ENCODE measurements around the gene ANKH.

The ANKH gene

GRCh38 chr5:14721990-14722656 lies 149.5 kb downstream of the ANKH start:
- no peak overlapping the region for H3K4me3 ChIP-seq (ENCODE audit: low read length)
- no peak for TF ChIP-seq CTCF (IDR thresholded peaks at IDR 0.05; ENCODE audit: insufficient read depth, low read depth, low read length, missing control alignments)

GRCh38 chr5:14720236-14720923 lies 151.2 kb downstream of the ANKH start:
- peak; percentile 47 for DNase-seq (ENCODE audit: low read depth)
- no peak overlapping the region for H3K4me3 ChIP-seq (ENCODE audit: low read length)
- no peak for TF ChIP-seq CTCF (IDR thresholded peaks at IDR 0.05; ENCODE audit: insufficient read depth, low read depth, low read length, missing control alignments)

More at GRCh38 chr5:14721990-14722656, 149.5 kb downstream of the ANKH start:
- DNase-seq (ENCODE audit: low read depth): no peak

- no peak for DNase-seq (ENCODE audit: low read depth)
- H3K4me3 ChIP-seq (ENCODE audit: low read length): no peak overlapping the region
- no peak for TF ChIP-seq CTCF (IDR thresholded peaks at IDR 0.05; ENCODE audit: insufficient read depth, low read depth, low read length, missing control alignments)
These were observed 152.8 kb downstream of the ANKH start for GRCh38 chr5:14718778-14719177.

GRCh38 chr5:14716755-14717752 lies 154.5 kb downstream of the ANKH start:
- no peak for TF ChIP-seq CTCF (IDR thresholded peaks at IDR 0.05; ENCODE audit: insufficient read depth, low read depth, low read length, missing control alignments)
- peak; percentile 23 for DNase-seq (ENCODE audit: low read depth)
- no peak overlapping the region for H3K4me3 ChIP-seq (ENCODE audit: low read length)

- no peak for TF ChIP-seq CTCF (IDR thresholded peaks at IDR 0.05; ENCODE audit: insufficient read depth, low read depth, low read length, missing control alignments)
- no peak overlapping the region for H3K4me3 ChIP-seq (ENCODE audit: low read length)
- DNase-seq (ENCODE audit: low read depth): peak; percentile 57
These were observed 156.1 kb downstream of the ANKH start for GRCh38 chr5:14715481-14715880.

- peak; percentile 33 for DNase-seq (ENCODE audit: low read depth)
- no peak overlapping the region for H3K4me3 ChIP-seq (ENCODE audit: low read length)
- TF ChIP-seq CTCF (IDR thresholded peaks at IDR 0.05; ENCODE audit: insufficient read depth, low read depth, low read length, missing control alignments): no peak
These were observed 156.9 kb downstream of the ANKH start for GRCh38 chr5:14714706-14715105.
